ENCODE results near the gene OBSL1. TPM values are rescaled to one million over a fixed set of nuclear protein-coding genes. Genes with fewer than 3 reads are reported as not detected.
A peak's percentile ranks its signal among the peaks of the same experiment; 100 is the strongest.

The OBSL1 gene
- total RNA-seq: 8.0 and 16.7 TPM in 2 replicates
- 20.4 and 20.7 TPM in 2 replicates for polyA plus RNA-seq
- 11.0 and 16.3 TPM in 2 replicates for polyA plus RNA-seq (2011; cell fraction: cytosol; rRNA removed)
- polyA plus RNA-seq (2011; cell fraction: nucleus; rRNA removed): 62.3 and 82.6 TPM in 2 replicates
- 5.8 and 12.1 TPM in 2 replicates for polyA plus RNA-seq (2012)
- 16.3 and 22.4 TPM in 2 replicates for polyA minus RNA-seq
- polyA minus RNA-seq (2011; cell fraction: cytosol; rRNA and poly(A)+ RNA removed): 21.9 TPM
- 9.1 and 23.4 TPM in 2 replicates for polyA minus RNA-seq (2011; cell fraction: nucleus; rRNA and poly(A)+ RNA removed)
- percentile 40 among the genes with signal in this experiment for Bru-seq, nascent RNA
- BruChase-seq, experiment 1, labeled RNA remaining after a 6-hour chase: percentile 26 among the genes with signal in this experiment
- BruChase-seq, experiment 2, labeled RNA remaining after a 2-hour chase: percentile 24 among the genes with signal in this experiment
- long read RNA-seq, transcript OBSL1-202 (9 exons, 3,297 nt): major isoform, 6 of 13 reads
- long read RNA-seq, partial matches to known transcripts: 6 of 13 reads
- long read RNA-seq, other reads (novel, unspliced or antisense): 1 of 13 reads

GRCh38 chr2:219571311-219572236, at the start of gene OBSL1:
TSS of gene OBSL1 (minus strand) at chr2:219571539. CDS start at chr2:219571232, 307 bp downstream.
- H3K79me2 ChIP-seq (ENCODE audit: control insufficient read depth, insufficient read depth, low read length): no peaks in the 10 kb centered on the region
- H3K9me3 ChIP-seq (replicated peaks; ENCODE audit: control insufficient read depth, insufficient read depth, low read length): no peaks in the 10 kb centered on the region
- no peak for FAIRE-seq
- H3K4me2 ChIP-seq (ENCODE audit: insufficient read depth, low read length): peak within 1 kb of the TSS; percentile 44
- peaks cover 14 to 25% of the 10 kb centered on the region in 2 experiments for H3K27me3 ChIP-seq (ENCODE audit: control insufficient read depth in 2 of 2, insufficient read depth in 2 of 2, low read length in 2 of 2)
- H2AFZ ChIP-seq (ENCODE audit: low read depth, low read length): peak within 1 kb of the TSS; percentile 34
- H3K4me1 ChIP-seq (ENCODE audit: control insufficient read depth, extremely low read depth, insufficient read depth, low read length): no peaks in the 10 kb centered on the region
- no peaks in the 10 kb centered on the region for H3K9me1 ChIP-seq (replicated peaks; ENCODE audit: control insufficient read depth, extremely low read depth, insufficient read depth, low read length)
- no peak within 1 kb of the TSS for H3K9ac ChIP-seq (replicated peaks; ENCODE audit: extremely low read depth, insufficient read depth, low read length)
- peak within 1 kb of the TSS in 2 of 3 experiments; percentile 36 to 75 for H3K4me3 ChIP-seq (replicated peaks in 1 of 3; ENCODE audit: insufficient read depth in 1 of 3, low read depth in 1 of 3, low read length in 3 of 3)
- ChIA-PET CTCF (interaction anchor here (0.8 to 1.8 kb wide), 10 partner anchors 11 to 118 kb away, joined by 3 to 42 read pairs (median 6); partner anchors contain the start of genes CHPF, STK11IP and TMEM198), POLR2A (no interaction called here)
- dilution Hi-C loops (cut with MboI; ENCODE audit: extremely low pct_ligation_motif_present, low sequenced_read_pairs): no loop called here
- intact Hi-C loops (cut with micrococcal nuclease): loop anchor here (1.0 kb wide), 2 partner anchors 26 to 71 kb away; partner anchors contain the start of gene STK11IP
- DNase-seq (ENCODE audit: low read depth, low spot score): peak; percentile 61
- no peaks in the 10 kb centered on the region for H3K36me3 ChIP-seq (ENCODE audit: control insufficient read depth in 2 of 2, extremely low read depth in 1 of 2, insufficient read depth in 2 of 2, low read length in 2 of 2)
- H4K20me1 ChIP-seq (replicated peaks; ENCODE audit: control insufficient read depth, extremely low read depth, insufficient read depth, low read length): no peaks in the 10 kb centered on the region
- TF ChIP-seq POLR2A (IDR thresholded peaks at IDR 0.05; ENCODE audit: low read depth, low read length) (no peak), POLR2AphosphoS5 (IDR thresholded peaks at IDR 0.05; ENCODE audit: insufficient read depth, low read depth, low read length) (no peak), CTCF (IDR thresholded peaks at IDR 0.05; ENCODE audit: extremely low read depth in 1 of 2, insufficient read depth in 1 of 2, low read depth in 1 of 2, low read length in 2 of 2) (no peak), FOS (IDR thresholded peaks at IDR 0.05; ENCODE audit: borderline replicate concordance, insufficient read depth, low read length) (no peak), JUN (IDR thresholded peaks at IDR 0.05; ENCODE audit: borderline replicate concordance, insufficient read depth, insufficient read length, low read depth) (no peak)
- BruUV-seq (replicated peaks): no TSS peak
- no peak within 1 kb of the TSS for H3K27ac ChIP-seq (ENCODE audit: insufficient read depth, low read depth, low read length)

Measured in endothelial cell of umbilical vein (primary cell).